ENCODE results near the gene SPARC.
"Not testable (repeated sequence)": the region's sequence is repeated elsewhere in the genome, so short reads cannot be mapped to it uniquely, and the experiment has no call there.

Gene SPARC, protein sequence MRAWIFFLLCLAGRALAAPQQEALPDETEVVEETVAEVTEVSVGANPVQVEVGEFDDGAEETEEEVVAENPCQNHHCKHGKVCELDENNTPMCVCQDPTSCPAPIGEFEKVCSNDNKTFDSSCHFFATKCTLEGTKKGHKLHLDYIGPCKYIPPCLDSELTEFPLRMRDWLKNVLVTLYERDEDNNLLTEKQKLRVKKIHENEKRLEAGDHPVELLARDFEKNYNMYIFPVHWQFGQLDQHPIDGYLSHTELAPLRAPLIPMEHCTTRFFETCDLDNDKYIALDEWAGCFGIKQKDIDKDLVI

DNA sequence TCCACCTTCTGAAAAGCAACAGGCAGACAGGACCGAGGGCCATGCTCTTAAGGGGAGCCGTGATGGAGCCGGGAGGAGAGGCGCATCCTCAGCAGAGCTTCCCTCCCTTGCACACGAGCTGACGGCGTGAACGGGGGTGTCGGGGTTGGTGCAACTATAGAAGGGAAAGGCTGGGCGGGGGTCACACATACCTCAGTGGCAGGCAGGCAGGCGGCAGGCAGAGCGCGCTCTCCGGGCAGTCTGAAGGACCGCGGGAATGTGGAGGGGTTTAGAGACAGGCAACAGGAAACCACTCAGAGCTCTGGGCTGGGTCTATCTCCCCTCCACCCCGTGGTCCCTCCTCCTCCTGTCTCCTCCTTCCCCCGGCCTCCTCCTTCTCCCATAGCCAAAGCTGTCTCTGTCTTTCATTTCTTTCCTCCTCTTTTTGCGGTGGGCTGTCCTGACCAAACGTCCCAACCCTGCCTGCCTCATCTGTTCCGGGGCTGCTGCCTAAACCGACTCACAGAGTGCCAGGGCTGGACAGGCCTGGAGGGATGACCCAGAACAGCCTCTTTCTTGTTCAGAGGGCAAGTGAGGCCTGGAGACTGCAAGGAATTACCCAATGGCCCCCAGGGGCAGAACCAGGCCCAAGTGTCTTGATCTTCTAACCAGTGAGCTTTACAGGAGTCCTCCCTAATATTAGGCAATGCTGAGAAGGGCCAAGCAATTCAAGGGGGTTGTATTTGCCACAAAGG is at the start of gene SPARC:
Gene SPARC (minus strand): TSS at position 242 of the 734 bp plus-strand sequence. CDS start 10,727 bp downstream, outside the sequence.
- Histone ChIP-seq H3K4me3 (ENCODE audit: low read depth in 1 of 5, low read length in 5 of 5) (peak within 1 kb of the TSS; percentile 81 to 99 (median 86)), H3K9ac (ENCODE audit: low read length in 5 of 5) (peak within 1 kb of the TSS; percentile 76 to 99 (median 83)), H3K9me3 (ENCODE audit: control insufficient read depth in 5 of 5, low read length in 5 of 5) (no peaks in the 10 kb centered on the region), H3K27ac (ENCODE audit: low read depth, low read length) (peak within 1 kb of the TSS; percentile 99), H3K27me3 (ENCODE audit: control insufficient read depth in 5 of 5, insufficient read depth in 4 of 5, low read length in 5 of 5) (no peaks in the 10 kb centered on the region), H3K4me1 (ENCODE audit: control insufficient read depth in 5 of 5, insufficient read depth in 5 of 5, low read length in 5 of 5) (peaks cover 9 to 61% (median 50%) of the 10 kb centered on the region in 5 donors), H3K36me3 (ENCODE audit: control insufficient read depth in 5 of 5, insufficient read depth in 5 of 5, low read length in 5 of 5) (peaks cover 8 to 17% (median 13%) of the 10 kb centered on the region in 5 donors)

DNA sequence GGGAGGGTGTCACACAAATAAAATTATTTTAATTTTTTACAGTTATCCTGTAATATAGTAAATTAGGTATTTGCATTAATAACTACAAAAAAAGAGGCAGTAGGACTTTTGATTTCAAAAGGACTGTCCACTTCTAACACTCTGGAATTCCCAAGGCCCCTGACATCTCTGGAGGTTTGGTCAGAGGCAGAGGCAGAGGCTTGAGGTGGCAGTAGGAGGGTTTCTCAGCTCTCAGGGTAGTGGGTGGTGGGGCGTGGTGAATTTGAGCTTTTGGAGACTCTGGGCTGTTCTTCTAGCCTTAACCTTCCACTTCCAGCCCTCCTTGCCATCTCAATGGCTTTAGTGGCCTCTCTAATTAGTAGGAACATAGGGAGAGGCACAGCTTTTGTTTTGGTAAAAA is 48.9 kb upstream of the SPARC start:
- Histone ChIP-seq H3K4me3 (ENCODE audit: low read depth in 1 of 5, low read length in 5 of 5) (no peak overlapping the region), H3K36me3 (ENCODE audit: control insufficient read depth in 5 of 5, insufficient read depth in 5 of 5, low read length in 5 of 5) (peaks cover 0 to 3% (median 0%) of the 10 kb centered on the region in 5 donors), H3K9ac (ENCODE audit: low read length in 5 of 5) (no peak overlapping the region), H3K27me3 (ENCODE audit: control insufficient read depth in 5 of 5, insufficient read depth in 4 of 5, low read length in 5 of 5) (no peaks in the 10 kb centered on the region), H3K9me3 (ENCODE audit: control insufficient read depth in 5 of 5, low read length in 5 of 5) (no peaks in the 10 kb centered on the region), H3K27ac (ENCODE audit: low read depth, low read length) (no peak overlapping the region), H3K4me1 (ENCODE audit: control insufficient read depth in 5 of 5, insufficient read depth in 5 of 5, low read length in 5 of 5) (peaks cover 8 to 33% (median 26%) of the 10 kb centered on the region in 5 donors)

DNA sequence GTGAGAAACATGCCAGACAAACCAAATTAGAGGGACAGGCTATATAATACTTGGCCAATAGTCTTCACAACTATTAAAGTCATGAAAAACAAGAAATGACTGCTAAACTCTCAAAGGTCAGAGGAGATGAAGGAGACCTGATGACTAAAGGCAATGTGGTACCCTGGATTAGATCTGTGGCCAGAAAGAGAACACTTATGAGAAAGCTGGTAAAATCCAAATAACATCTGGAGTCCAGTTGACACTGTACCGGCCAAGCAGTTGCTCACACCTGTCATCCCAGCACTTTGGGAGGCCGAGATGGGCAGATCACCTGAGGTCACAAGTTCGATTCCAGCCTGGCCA is 47.3 kb upstream of the SPARC start:
- no peak overlapping the region for H3K9ac ChIP-seq (ENCODE audit: low read length in 5 of 5)
- no peaks in the 10 kb centered on the region for H3K9me3 ChIP-seq (ENCODE audit: control insufficient read depth in 5 of 5, low read length in 5 of 5)
- peaks cover 3 to 19% (median 11%) of the 10 kb centered on the region in 5 donors for H3K4me1 ChIP-seq (ENCODE audit: control insufficient read depth in 5 of 5, insufficient read depth in 5 of 5, low read length in 5 of 5)
- H3K27ac ChIP-seq (ENCODE audit: low read depth, low read length) = no peak overlapping the region
- peaks cover 0 to 3% (median 0%) of the 10 kb centered on the region in 5 donors for H3K36me3 ChIP-seq (ENCODE audit: control insufficient read depth in 5 of 5, insufficient read depth in 5 of 5, low read length in 5 of 5)
- H3K27me3 ChIP-seq (ENCODE audit: control insufficient read depth in 5 of 5, insufficient read depth in 4 of 5, low read length in 5 of 5) = no peaks in the 10 kb centered on the region
- H3K4me3 ChIP-seq (ENCODE audit: low read depth in 1 of 5, low read length in 5 of 5) = no peak overlapping the region

DNA sequence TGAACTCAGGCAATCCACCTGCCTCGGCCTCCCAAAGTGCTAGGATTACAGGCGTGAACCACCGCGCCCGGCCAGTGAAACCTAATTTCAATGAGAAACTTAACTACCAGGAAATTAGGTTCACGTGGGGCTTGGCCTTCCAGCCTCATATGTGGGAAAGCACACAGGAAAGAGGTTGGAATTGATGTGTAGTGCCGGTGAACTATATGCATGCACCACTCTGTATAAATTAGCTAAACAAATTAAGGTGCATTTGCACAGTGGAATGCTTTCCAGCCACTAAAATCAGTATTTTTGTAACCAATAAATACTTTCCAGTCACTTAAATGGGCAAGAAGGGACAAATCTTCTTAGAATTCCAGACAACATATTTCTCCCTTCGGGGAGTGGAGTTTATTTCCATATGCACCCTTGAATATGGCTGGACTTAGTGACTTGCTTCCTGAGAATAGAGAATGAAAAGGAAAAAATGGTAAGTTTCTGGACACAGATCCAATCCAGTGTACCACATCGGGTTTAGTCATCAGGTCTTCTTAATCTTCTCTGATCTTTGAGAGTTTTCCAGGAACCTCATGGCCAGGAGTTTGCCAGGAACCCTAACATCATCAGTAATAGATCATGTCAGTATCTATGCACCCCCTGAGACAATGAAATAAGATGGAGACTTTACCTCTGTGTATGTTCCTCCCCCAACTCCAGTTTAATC is 46.8 kb upstream of the SPARC start:
- Histone ChIP-seq H3K27me3 (ENCODE audit: control insufficient read depth in 5 of 5, insufficient read depth in 4 of 5, low read length in 5 of 5) (no peaks in the 10 kb centered on the region), H3K27ac (ENCODE audit: low read depth, low read length) (no peak overlapping the region), H3K4me3 (ENCODE audit: low read depth in 1 of 5, low read length in 5 of 5) (no peak overlapping the region)

DNA sequence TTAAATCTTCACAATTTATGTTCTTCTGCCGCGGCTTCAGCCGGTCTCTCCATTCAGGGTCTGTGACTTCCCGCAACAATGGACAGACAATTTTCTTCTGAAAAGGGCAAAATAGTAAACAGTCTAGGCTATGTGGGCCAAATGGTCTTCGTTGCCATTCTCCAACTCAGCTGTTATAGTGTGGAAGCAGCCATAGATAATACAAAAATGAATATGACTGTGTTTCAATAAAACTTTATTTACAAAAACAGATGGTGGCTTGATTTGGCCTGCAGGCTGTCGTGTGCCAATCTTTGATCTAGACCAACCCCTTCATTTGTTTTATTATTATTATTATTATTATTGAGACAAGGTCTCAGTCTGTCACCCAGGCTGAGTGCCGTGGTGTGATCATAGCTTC is 43.7 kb upstream of the SPARC start:
- Histone ChIP-seq H3K4me1 (ENCODE audit: control insufficient read depth in 5 of 5, insufficient read depth in 5 of 5, low read length in 5 of 5) (no peaks in the 10 kb centered on the region), H3K9ac (ENCODE audit: low read length in 5 of 5) (no peak overlapping the region), H3K27ac (ENCODE audit: low read depth, low read length) (no peak overlapping the region), H3K27me3 (ENCODE audit: control insufficient read depth in 5 of 5, insufficient read depth in 4 of 5, low read length in 5 of 5) (no peaks in the 10 kb centered on the region), H3K36me3 (ENCODE audit: control insufficient read depth in 5 of 5, insufficient read depth in 5 of 5, low read length in 5 of 5) (peaks cover 0 to 3% (median 0%) of the 10 kb centered on the region in 5 donors), H3K4me3 (ENCODE audit: low read depth in 1 of 5, low read length in 5 of 5) (no peak overlapping the region), H3K9me3 (ENCODE audit: control insufficient read depth in 5 of 5, low read length in 5 of 5) (no peaks in the 10 kb centered on the region)

More for the DNA sequence above, 46.8 kb upstream of the SPARC start:
- Histone ChIP-seq H3K9ac (ENCODE audit: low read length in 5 of 5) (no peak overlapping the region), H3K9me3 (ENCODE audit: control insufficient read depth in 5 of 5, low read length in 5 of 5) (no peaks in the 10 kb centered on the region), H3K36me3 (ENCODE audit: control insufficient read depth in 5 of 5, insufficient read depth in 5 of 5, low read length in 5 of 5) (peaks cover 0 to 3% (median 0%) of the 10 kb centered on the region in 5 donors), H3K4me1 (ENCODE audit: control insufficient read depth in 5 of 5, insufficient read depth in 5 of 5, low read length in 5 of 5) (peaks cover 3 to 18% (median 11%) of the 10 kb centered on the region in 5 donors)

DNA sequence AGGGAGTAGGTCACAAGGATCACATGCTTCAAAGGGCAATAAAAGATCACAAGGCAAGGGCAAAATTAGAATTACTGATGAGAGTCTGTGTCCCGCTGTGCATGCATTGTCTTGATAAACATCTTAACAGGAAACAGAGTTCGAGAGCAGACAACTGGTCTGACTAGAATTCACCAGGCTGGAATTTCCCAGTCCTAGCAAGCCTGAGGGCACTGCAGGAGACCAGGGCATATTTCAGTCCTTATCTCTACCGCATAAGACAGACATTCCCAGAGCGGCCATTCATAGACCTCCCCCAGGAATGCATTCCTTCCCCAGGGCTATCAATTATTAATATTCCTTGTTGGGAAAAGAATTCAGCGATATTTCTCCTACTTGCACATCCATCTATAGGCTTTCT is 42.9 kb upstream of the SPARC start:
- not testable (repeated sequence) for H3K4me1 ChIP-seq (ENCODE audit: control insufficient read depth in 5 of 5, insufficient read depth in 5 of 5, low read length in 5 of 5); H3K27me3 ChIP-seq (ENCODE audit: control insufficient read depth in 5 of 5, insufficient read depth in 4 of 5, low read length in 5 of 5); H3K36me3 ChIP-seq (ENCODE audit: control insufficient read depth in 5 of 5, insufficient read depth in 5 of 5, low read length in 5 of 5); H3K9ac ChIP-seq (ENCODE audit: low read length in 5 of 5); H3K27ac ChIP-seq (ENCODE audit: low read depth, low read length); H3K9me3 ChIP-seq (ENCODE audit: control insufficient read depth in 5 of 5, low read length in 5 of 5); H3K4me3 ChIP-seq (ENCODE audit: low read depth in 1 of 5, low read length in 5 of 5)

DNA sequence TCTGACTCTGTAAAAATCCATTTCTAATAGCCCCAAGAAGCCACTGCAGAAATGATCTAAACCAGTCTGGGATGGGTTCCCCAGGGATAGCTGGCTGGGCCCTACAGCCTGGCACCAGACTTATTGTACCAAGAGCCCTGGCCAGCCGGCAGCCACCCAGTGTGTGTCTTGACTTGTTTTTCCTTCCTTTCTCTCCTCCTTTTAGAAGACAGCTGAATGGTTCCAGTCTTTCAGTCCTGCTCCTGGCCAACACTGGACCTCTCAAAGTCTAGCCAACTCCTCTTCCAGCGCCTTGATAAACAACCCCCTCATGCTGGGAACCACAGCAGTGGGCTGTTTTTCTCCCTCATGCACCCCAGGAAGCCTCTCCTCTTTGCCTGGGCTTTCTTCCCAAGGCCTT is 37.6 kb upstream of the SPARC start:
- Histone ChIP-seq H3K4me1 (ENCODE audit: control insufficient read depth in 5 of 5, insufficient read depth in 5 of 5, low read length in 5 of 5) (peaks cover 0 to 36% (median 33%) of the 10 kb centered on the region in 5 donors), H3K27me3 (ENCODE audit: control insufficient read depth in 5 of 5, insufficient read depth in 4 of 5, low read length in 5 of 5) (no peaks in the 10 kb centered on the region), H3K27ac (ENCODE audit: low read depth, low read length) (peak overlapping the region; percentile 7), H3K36me3 (ENCODE audit: control insufficient read depth in 5 of 5, insufficient read depth in 5 of 5, low read length in 5 of 5) (no peaks in the 10 kb centered on the region), H3K9me3 (ENCODE audit: control insufficient read depth in 5 of 5, low read length in 5 of 5) (no peaks in the 10 kb centered on the region), H3K4me3 (ENCODE audit: low read depth in 1 of 5, low read length in 5 of 5) (no peak overlapping the region), H3K9ac (ENCODE audit: low read length in 5 of 5) (no peak overlapping the region)

DNA sequence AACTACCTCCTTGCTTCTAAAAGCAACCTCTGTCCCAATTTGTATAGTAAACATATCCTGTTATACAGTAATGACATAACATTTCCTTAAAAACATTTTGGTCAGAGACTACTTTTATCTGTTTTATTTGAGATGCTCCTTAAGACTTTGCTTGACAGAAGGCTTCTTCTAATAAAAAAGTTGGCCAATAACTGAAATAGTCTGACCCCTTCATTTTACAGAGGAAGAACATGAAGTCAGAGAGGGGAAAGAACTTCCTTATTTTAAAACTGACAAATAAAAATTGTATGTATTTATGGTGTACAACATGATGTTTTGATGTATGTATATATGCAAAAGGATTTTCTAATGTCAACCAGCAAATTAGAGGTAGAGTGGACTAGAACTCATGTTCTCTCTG is 35.8 kb upstream of the SPARC start:
- Histone ChIP-seq H3K4me3 (ENCODE audit: low read depth in 1 of 5, low read length in 5 of 5) (no peak overlapping the region), H3K27me3 (ENCODE audit: control insufficient read depth in 5 of 5, insufficient read depth in 4 of 5, low read length in 5 of 5) (no peaks in the 10 kb centered on the region), H3K9ac (ENCODE audit: low read length in 5 of 5) (no peak overlapping the region), H3K27ac (ENCODE audit: low read depth, low read length) (no peak overlapping the region), H3K9me3 (ENCODE audit: control insufficient read depth in 5 of 5, low read length in 5 of 5) (no peaks in the 10 kb centered on the region), H3K4me1 (ENCODE audit: control insufficient read depth in 5 of 5, insufficient read depth in 5 of 5, low read length in 5 of 5) (peaks cover 4 to 52% (median 50%) of the 10 kb centered on the region in 5 donors), H3K36me3 (ENCODE audit: control insufficient read depth in 5 of 5, insufficient read depth in 5 of 5, low read length in 5 of 5) (no peaks in the 10 kb centered on the region)

DNA sequence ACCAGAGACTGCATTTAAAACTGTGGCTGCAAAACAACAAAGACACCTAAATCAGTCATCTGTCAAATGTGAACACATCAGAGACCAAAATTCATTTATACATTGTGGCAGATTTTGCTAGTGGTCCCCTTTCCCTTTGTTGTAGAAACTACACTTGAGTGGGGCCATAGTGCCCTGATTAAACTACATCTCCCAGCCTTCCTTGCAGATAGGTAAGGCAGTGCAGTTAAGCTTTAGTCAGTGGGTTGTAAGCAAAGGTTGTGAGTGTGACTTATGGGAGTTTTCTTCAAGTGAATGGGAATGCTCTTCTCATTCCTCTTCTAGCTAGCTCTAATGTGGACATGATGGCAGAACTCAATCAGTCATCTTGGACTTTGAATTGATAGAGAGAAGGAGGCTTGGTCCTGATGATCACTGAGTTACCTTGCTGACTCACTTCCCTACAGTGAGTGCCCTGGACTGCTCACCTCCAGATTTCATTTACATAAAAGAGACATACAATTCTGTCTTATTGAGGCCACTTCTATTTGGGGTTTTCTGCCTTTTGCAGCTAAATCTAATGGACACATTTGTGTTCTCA is 35.2 kb upstream of the SPARC start:
- Histone ChIP-seq H3K4me3 (ENCODE audit: low read depth in 1 of 5, low read length in 5 of 5) (no peak overlapping the region), H3K27me3 (ENCODE audit: control insufficient read depth in 5 of 5, insufficient read depth in 4 of 5, low read length in 5 of 5) (no peaks in the 10 kb centered on the region), H3K9ac (ENCODE audit: low read length in 5 of 5) (no peak overlapping the region), H3K4me1 (ENCODE audit: control insufficient read depth in 5 of 5, insufficient read depth in 5 of 5, low read length in 5 of 5) (peaks cover 4 to 56% (median 56%) of the 10 kb centered on the region in 5 donors), H3K27ac (ENCODE audit: low read depth, low read length) (no peak overlapping the region), H3K36me3 (ENCODE audit: control insufficient read depth in 5 of 5, insufficient read depth in 5 of 5, low read length in 5 of 5) (no peaks in the 10 kb centered on the region), H3K9me3 (ENCODE audit: control insufficient read depth in 5 of 5, low read length in 5 of 5) (no peaks in the 10 kb centered on the region)
